ENCODE results near the gene PALM. TPM values are rescaled to one million over a fixed set of nuclear protein-coding genes. Genes with fewer than 3 reads are reported as not detected.

PALM gene
- total RNA-seq, 4 donors from 2014 or later, result 57.1 to 228 (median 77.4) TPM

DNA sequence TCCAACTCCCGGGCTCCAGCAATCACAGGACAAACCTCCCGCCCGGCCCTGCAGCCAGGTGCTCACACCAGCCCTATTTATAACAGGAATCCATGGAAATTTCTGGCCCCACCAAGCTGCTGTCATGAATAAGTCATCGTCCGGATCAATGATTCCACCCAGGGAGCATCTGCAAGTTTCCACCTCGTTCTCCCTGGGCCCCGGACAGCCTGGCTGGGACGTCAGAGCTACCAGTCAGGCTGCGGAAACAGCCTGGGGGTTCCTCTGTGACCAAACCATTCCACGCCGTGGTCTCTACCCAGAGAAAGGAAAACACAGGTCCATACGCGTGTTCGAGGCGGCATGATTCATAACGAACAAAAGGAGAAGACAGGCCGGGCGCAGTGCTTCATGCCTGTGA is 67.8 kb downstream of the PALM start:
- TF ChIP-seq CTCF (IDR thresholded peaks at IDR 0.05; ENCODE audit: low read depth), result no peak

DNA sequence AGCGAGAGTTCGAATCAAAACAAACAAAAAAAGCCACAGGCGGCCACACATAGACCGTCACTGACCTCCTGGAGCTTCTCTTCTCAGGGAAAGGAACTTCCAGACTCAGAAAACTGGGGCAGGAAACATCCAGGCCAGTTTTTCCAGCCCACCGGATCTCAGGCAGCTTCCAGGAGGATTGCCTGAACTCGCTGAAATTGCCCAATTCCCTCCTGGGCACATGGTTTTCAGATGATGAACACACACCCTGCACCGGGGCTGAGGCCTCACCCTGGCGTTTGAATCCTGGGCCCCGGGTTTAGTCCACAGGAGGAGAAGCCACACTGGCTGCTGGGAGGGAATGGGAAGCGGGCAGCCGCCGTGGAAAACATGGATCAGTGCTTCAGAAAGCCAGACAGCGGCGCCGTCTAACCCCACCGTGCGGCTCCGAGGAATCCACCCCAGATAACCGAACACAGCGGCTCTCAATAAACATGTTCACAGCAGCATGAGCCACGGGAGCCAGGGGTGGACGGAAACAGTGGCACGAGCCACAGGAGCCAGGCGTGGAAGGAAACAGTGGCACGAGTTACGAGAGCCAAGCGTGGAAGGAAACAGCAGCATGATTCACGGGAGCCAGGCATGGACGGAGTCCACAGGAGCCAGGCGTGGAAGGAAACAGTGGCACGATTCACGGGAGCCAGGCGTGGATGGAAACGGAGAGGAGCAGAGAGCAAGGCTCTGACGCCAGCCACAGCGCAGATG is 70.3 kb downstream of the PALM start:
- TF ChIP-seq CTCF (IDR thresholded peaks at IDR 0.05; ENCODE audit: low read depth), result no peak

DNA sequence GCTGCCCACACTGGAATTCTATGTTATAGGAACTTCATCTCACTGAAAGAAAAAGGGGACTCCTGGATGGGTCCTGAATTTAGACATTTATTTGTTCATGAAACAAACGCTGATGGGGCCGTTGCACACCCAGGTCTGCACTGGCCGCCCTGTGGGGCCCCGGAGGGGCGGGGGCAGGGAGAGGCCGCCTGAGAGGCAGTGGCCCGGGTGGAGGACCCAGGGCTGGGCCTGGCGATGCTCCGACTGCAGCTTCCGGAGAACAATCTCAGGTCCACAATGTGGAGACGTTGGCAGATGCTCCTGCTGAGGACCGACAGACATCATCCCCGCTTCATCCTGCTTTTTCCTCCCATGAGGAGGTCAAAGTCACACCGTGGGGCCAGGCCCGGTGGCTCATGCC is 72.2 kb downstream of the PALM start:
- TF ChIP-seq CTCF (IDR thresholded peaks at IDR 0.05; ENCODE audit: low read depth), result no peak

DNA sequence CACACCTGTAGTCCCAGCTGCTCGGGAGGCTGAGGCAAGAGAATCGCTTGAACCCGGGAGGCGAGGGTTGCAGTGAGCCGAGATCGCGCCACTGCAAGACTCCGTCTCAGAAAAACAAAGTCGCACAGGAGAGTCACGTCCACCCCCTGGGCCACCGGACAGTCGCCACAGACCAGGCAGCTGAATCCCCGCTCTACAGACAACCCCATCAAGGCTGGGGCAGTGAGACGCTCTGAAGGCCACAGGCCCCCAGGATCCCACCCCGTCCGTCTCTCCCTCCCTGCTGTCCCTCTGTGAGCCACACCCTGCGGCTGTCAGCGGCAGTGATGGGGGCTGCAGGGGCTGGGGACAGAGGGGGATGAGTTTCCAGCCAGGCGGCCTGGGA is 73.1 kb downstream of the PALM start:
- no peak for TF ChIP-seq CTCF (IDR thresholded peaks at IDR 0.05; ENCODE audit: low read depth)

DNA sequence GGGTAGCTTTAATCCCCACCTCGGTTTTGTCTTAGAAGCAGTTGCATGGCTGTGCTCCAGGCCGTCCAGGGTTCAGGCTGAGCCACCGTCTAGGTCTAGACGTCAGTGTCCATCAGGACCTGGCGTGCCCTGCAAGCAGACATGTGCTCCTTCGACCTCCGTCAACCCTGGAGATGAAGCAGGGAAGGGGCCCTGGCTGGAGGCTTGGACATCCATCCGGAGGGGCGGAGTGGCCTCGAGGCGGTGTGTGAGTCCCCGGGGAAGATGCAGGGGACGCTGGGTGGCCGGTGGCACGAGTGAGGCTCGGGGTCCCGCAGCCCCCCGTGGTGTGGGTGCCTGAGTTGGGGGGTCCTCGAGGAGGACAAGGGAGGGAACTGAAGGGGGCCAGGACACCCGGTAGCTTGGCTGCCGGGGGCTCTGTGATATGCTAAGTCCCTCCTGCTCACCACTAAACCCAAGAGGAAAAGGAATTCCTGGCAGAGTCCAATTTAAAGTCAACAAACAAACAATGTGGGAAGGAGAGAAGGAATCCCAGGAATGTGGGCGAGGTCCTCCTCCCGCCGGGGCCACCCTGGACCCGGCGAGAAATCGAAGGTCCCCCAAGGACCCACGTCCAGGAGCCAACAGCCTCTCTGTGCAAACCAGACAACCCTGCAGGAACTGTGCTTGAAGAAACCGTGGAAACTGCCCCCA is 73.6 kb downstream of the PALM start:
- TF ChIP-seq CTCF (IDR thresholded peaks at IDR 0.05; ENCODE audit: low read depth), result no peak

DNA sequence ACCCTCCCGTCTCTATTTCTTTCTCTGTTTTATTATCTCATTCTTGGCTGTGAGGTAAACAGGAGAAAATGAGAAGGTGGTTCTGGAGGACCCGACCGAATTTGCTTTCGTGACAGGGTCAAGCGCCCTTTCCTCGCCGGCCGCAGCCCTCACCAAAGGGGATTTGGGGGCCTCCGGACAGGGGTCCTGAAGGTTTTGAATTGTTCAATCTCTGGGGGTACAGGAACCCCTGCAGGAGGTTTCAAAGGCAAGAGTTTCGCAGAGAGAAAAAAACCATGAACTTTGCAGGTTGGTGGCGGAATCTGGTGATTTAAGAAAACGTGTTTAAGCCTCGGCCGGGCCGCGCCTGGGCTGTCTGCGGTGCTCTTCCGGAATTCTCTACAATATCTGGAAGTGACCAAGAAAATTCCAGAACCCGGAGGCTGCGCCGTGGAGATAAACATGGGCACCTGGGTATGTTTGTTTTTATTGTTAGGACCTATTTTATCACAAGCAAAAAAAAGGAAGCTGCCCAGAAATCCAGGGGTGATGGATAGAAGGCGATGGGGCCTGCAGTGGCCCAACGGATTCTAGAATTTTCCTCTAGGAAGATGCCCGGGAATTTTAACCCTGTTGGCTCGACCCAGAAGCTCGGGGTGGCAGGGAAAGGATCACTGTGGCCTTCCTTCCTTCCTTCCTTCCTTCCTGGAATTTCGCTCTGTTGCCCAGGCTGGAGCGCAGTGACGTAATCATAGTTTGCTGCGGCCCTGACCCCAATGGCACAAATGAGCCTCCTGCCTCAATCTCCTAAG is 74.3 kb downstream of the PALM start:
- TF ChIP-seq CTCF (IDR thresholded peaks at IDR 0.05; ENCODE audit: low read depth), result no peak

DNA sequence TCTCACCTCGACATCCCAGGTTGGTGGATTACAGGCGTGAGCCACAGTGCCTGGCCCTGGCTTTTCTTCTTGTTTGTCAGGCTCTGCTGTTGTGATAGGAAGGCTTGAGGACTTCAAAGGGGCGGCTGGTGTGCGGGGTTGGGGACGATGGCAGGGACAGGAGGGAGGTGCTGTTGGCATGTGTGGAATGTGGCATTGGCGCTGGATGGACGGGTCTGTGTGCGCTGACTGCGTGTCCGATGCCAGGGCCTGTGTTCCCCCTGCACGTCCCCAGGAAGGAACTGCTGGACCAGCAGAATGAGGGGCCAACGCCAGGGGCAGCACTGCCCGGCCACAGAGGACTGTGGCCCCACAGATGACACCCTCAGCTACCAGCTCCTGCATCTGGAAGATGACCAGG is 75.8 kb downstream of the PALM start:
- TF ChIP-seq CTCF (IDR thresholded peaks at IDR 0.05; ENCODE audit: low read depth), result no peak

Data from subcutaneous adipose tissue (tissue), 4 donors.